SJSA1 (cell line): ENCODE data around the gene ITGA11. TPM values are rescaled to one million over a fixed set of nuclear protein-coding genes. Genes with fewer than 3 reads are reported as not detected.

Experiments
- DNase-seq, 2 experiments: peaks; one replicate each; pipeline ENCODE4 v3.0.0-alpha.2; 2015 to 2020; ENCODE audit warnings: low spot score in 2 of 2, low read depth in 1 of 2
- H3K27ac ChIP-seq: fragments of 250-450 bp; sonication (Bioruptor Pico); 2 replicates; pipeline ENCODE4 v1.5.1; 2020; ENCODE audit warnings: mild to moderate bottlenecking, moderate library complexity
- H3K27me3 ChIP-seq: fragments of 250-450 bp; sonication (Bioruptor Pico); replicated peaks from 2 replicates; pipeline ENCODE4 v1.5.1; 2020; ENCODE audit warnings: mild to moderate bottlenecking, moderate library complexity
- H3K36me3 ChIP-seq: fragments of 250-450 bp; sonication (Bioruptor Pico); 2 replicates; pipeline ENCODE4 v1.5.1; 2020; ENCODE audit warnings: mild to moderate bottlenecking
- H3K4me1 ChIP-seq: fragments of 250-450 bp; sonication (Bioruptor Pico); replicated peaks from 2 replicates; pipeline ENCODE4 v1.6.1; 2021; ENCODE audit warnings: mild to moderate bottlenecking
- H3K4me3 ChIP-seq: fragments of 250-450 bp; sonication (Bioruptor Pico); 2 replicates; pipeline ENCODE4 v1.5.1; 2020; ENCODE audit warnings: mild to moderate bottlenecking
- H3K9me3 ChIP-seq: fragments of 250-450 bp; sonication (Bioruptor Pico); replicated peaks from 2 replicates; pipeline ENCODE4 v1.5.1; 2020; ENCODE audit warnings: mild to moderate bottlenecking
- total RNA-seq: library from RNA; depleted of rRNA; stranded (reverse); fragments of >200 nt; shearing (Covaris generic); gene quantifications from 2 replicates; pipeline ENCODE4 v1.2.3, GENCODE V29; 2014

ITGA11 gene
- total RNA-seq, 1 experiment from 2014 or later = 0.34 TPM

GRCh38 chr15:68379759-68380290, 52.1 kb downstream of the ITGA11 start:
- peak in 1 of 2 experiments; percentile 21 for DNase-seq
- H3K4me1 ChIP-seq = peaks cover 19% of the 10 kb centered on the region
- no peak overlapping the region for H3K4me3 ChIP-seq
- H3K36me3 ChIP-seq = no peaks in the 10 kb centered on the region
- H3K27ac ChIP-seq = no peak overlapping the region
- no peaks in the 10 kb centered on the region for H3K27me3 ChIP-seq
- no peaks in the 10 kb centered on the region for H3K9me3 ChIP-seq

DNA sequence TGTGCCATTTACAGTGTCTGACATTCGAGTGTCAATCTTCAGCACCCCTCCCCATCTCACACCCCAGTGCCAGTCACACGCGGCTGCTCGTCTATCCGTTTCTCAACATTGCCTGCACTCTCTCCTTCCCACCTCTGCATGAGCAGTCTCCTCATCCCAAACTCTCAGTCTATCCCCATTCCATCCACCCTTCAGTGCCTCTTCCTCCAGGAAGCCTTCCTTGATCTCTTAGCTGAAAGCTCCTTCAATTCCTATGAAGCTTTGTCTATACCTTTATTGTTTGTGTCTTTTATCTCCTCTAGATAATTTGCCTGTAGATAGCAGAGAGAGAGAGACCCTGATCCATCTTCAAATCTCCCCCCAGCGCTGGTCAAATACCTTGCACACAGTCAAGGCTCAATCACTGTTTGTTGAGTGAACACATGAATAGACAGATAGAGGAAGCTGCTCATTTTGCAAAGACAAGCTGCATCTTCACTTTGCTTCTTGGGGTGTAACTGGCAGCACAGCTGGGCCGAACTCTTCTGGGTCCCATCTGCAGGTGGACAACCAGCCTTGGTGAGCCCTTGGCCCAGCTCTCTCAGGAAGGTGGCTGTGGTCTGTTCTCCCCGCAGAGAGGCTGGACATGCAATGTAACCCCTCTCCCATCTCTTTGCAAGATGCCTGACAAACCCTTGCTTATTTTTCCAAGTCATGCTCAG, 52.8 kb downstream of the ITGA11 start:
- peaks cover 13% of the 10 kb centered on the region for H3K4me1 ChIP-seq
- DNase-seq = peak in 1 of 2 experiments; percentile 25
- H3K9me3 ChIP-seq = no peaks in the 10 kb centered on the region
- no peaks in the 10 kb centered on the region for H3K27me3 ChIP-seq
- no peak overlapping the region for H3K27ac ChIP-seq
- no peaks in the 10 kb centered on the region for H3K36me3 ChIP-seq
- H3K4me3 ChIP-seq = no peak overlapping the region

DNA sequence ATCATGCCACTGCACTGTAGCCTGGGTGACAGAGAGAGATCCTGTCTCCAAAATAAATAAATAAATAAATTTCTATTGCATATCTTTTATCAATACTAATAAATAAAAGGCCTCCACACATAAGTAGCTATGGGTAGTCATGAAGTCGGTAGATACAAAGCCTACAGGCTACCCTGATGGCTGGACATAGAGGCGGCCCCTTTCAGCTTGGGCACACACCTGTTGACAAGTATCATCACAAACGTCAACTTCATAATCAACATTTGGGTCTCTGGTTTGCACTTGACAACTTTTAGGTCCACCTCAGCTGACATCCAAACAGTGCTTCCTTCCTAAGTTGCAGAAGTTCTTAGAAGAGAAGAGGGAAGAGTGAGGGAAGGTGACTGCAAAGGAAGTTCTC, 53.4 kb downstream of the ITGA11 start:
- H3K9me3 ChIP-seq = no peaks in the 10 kb centered on the region

GRCh38 chr15:68377766-68378165, 54.2 kb downstream of the ITGA11 start:
- H3K27me3 ChIP-seq = no peaks in the 10 kb centered on the region

More for the DNA sequence above, 53.4 kb downstream of the ITGA11 start:
- peaks cover 7% of the 10 kb centered on the region for H3K4me1 ChIP-seq
- no peak overlapping the region for H3K27ac ChIP-seq
- H3K4me3 ChIP-seq = no peak overlapping the region
- no peaks in the 10 kb centered on the region for H3K27me3 ChIP-seq
- DNase-seq = peak in 1 of 2 experiments; percentile 6
- no peaks in the 10 kb centered on the region for H3K36me3 ChIP-seq

GRCh38 chr15:68376447-68377060, 55.4 kb downstream of the ITGA11 start:
- no peak overlapping the region for H3K4me3 ChIP-seq
- H3K27ac ChIP-seq = no peak overlapping the region
- peak in 1 of 2 experiments; percentile 27 for DNase-seq
- no peaks in the 10 kb centered on the region for H3K4me1 ChIP-seq
- no peaks in the 10 kb centered on the region for H3K27me3 ChIP-seq
- no peaks in the 10 kb centered on the region for H3K9me3 ChIP-seq
- no peaks in the 10 kb centered on the region for H3K36me3 ChIP-seq

More at GRCh38 chr15:68377766-68378165, 54.2 kb downstream of the ITGA11 start:
- H3K9me3 ChIP-seq = no peaks in the 10 kb centered on the region
- H3K36me3 ChIP-seq = no peaks in the 10 kb centered on the region
- H3K4me3 ChIP-seq = no peak overlapping the region
- H3K4me1 ChIP-seq = peaks cover 4% of the 10 kb centered on the region; the same call in 1 of the 2 replicates
- peak in 1 of 2 experiments; percentile 20 for DNase-seq
- no peak overlapping the region for H3K27ac ChIP-seq

GRCh38 chr15:68375716-68376220, 56.2 kb downstream of the ITGA11 start:
- peak in 1 of 2 experiments; percentile 21 for DNase-seq
- Histone ChIP-seq H3K4me1 (no peaks in the 10 kb centered on the region), H3K36me3 (no peaks in the 10 kb centered on the region), H3K9me3 (no peaks in the 10 kb centered on the region), H3K27ac (no peak overlapping the region), H3K4me3 (no peak overlapping the region), H3K27me3 (no peaks in the 10 kb centered on the region)

DNA sequence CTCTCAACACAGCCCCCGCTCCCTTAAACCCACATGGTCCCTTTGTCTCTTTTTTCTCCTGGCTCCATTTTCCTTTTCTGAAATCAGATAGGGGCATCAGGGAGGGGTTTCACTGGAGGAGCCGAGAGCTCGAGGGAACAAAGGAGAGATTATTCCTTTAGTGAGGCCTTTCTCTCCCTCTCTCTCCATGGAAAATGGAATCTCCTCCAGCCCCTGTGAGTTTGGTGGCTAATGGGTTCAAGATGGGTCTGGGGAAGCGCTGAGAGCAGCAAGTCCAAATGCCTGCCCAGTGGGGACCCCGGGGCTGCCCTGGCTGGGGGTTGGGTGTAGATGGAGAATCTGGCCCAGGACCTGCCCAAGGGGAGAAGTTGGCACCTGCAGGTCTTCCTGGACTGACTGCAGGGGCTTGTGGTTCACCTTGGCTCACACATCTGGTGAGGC, 56.8 kb downstream of the ITGA11 start:
- H3K4me3 ChIP-seq = no peak overlapping the region
- H3K9me3 ChIP-seq = no peaks in the 10 kb centered on the region
- no peak overlapping the region for H3K27ac ChIP-seq
- no peaks in the 10 kb centered on the region for H3K27me3 ChIP-seq
- H3K4me1 ChIP-seq = no peaks in the 10 kb centered on the region
- peak in 1 of 2 experiments; percentile 24 for DNase-seq
- H3K36me3 ChIP-seq = no peaks in the 10 kb centered on the region

- peak in 1 of 2 experiments; percentile 37 for DNase-seq
- Histone ChIP-seq H3K4me3 (no peak overlapping the region), H3K27ac (no peak overlapping the region), H3K9me3 (no peaks in the 10 kb centered on the region), H3K36me3 (no peaks in the 10 kb centered on the region), H3K27me3 (no peaks in the 10 kb centered on the region), H3K4me1 (no peaks in the 10 kb centered on the region)
These were observed 57.7 kb downstream of the ITGA11 start for GRCh38 chr15:68374168-68374745.

DNA sequence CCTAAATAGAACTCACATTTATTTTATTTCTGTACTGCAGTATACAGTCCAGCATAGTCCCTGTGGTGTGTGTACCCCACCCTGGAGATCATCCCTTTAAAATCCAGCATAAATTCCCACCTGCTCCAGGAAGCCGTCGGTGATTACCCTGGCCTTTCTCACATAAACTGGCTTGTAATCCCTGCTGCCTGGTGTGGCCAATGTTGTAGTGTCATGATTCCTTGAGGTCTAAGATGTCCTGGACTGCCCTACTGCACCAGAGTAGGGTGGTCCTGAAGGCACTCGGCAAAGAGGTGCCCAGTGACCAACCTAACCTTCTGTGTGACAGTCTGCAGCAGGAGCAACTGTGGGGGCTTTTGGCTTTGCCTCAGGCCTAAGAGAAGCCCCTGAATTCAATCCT, 58.9 kb downstream of the ITGA11 start:
- H3K9me3 ChIP-seq = no peaks in the 10 kb centered on the region
- no peak overlapping the region for H3K27ac ChIP-seq
- no peaks in the 10 kb centered on the region for H3K4me1 ChIP-seq
- H3K4me3 ChIP-seq = no peak overlapping the region
- no peaks in the 10 kb centered on the region for H3K36me3 ChIP-seq
- no peaks in the 10 kb centered on the region for H3K27me3 ChIP-seq
- DNase-seq = peak in 1 of 2 experiments; percentile 9

DNA sequence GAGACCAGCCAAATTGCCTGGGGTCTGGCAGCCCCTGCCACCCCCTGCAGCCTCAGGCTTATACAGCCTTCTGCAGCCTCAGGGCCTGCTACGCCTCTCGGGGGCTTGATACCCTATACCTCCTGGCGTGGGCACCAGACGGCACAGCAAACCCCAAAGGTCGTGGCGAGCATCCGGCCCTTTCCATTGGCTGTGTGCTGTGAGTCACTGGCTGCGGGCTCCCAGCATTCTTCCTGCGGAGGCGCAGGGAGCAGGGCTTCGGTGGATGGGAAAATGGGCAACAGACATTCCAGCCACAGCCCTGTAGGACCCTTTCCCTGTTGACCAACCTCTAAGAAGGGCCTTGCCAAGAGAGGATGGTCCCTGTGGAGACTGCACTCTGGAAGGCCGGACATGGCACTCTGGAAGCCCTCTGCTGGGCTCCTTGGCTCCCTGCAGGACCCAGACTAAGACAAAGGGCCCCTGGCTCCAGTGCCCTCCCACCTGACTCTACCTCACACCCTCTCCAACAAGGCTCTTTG, 59.6 kb downstream of the ITGA11 start:
- Histone ChIP-seq H3K36me3 (no peaks in the 10 kb centered on the region), H3K9me3 (no peaks in the 10 kb centered on the region), H3K4me1 (no peaks in the 10 kb centered on the region), H3K27me3 (no peaks in the 10 kb centered on the region), H3K4me3 (no peak overlapping the region), H3K27ac (no peak overlapping the region)
- DNase-seq = peak; percentile 22 to 53

DNA sequence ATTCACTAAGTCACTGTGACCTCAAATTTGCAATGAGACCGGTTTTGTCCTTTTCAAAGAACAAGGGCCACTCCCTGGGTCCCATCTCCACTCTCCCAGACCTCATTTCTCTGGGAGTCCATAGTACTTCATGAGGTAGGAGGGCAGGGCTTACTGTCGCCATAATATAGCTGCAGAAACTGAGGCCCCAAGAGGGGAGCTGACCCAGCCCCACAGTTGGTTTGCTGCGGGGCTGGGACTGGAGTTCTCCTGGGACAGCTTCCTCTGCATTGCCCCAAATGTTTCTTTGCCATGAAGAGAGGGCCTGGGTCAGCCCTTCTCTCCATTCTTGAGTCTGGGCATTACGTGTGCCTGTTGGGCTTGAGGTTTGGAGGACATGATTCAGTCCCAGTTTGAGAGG, 60.1 kb downstream of the ITGA11 start:
- H3K4me1 ChIP-seq = no peaks in the 10 kb centered on the region
- H3K27me3 ChIP-seq = no peaks in the 10 kb centered on the region
- H3K4me3 ChIP-seq = no peak overlapping the region
- H3K36me3 ChIP-seq = no peaks in the 10 kb centered on the region
- DNase-seq = no peak
- H3K9me3 ChIP-seq = no peaks in the 10 kb centered on the region
- H3K27ac ChIP-seq = no peak overlapping the region

- no peaks in the 10 kb centered on the region for H3K4me1 ChIP-seq
- H3K4me3 ChIP-seq = no peak overlapping the region
- no peaks in the 10 kb centered on the region for H3K9me3 ChIP-seq
- H3K36me3 ChIP-seq = no peaks in the 10 kb centered on the region
- H3K27me3 ChIP-seq = no peaks in the 10 kb centered on the region
- DNase-seq = no peak
- H3K27ac ChIP-seq = no peak overlapping the region
These were observed 60.8 kb downstream of the ITGA11 start for GRCh38 chr15:68371160-68371559.

DNA sequence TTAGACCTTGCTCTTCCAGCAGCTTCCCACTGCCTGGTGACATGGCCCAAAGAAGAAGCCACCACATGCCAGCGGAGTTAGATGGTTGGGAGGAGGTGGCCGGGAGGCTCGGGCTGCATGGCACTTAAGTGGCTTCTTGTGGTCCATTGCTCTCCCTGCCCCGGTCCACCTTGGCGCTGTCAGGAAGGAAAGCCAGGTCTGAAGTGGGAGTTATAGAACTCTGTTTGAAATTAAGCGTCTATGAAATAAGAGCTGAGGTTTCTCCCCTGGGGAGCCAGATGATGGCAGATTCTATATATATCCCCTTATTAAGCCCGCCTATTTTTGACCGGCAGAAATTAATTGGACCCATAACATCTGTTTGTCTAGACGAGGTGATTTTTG, 61.2 kb downstream of the ITGA11 start:
- H3K4me3 ChIP-seq = no peak overlapping the region
- H3K9me3 ChIP-seq = no peaks in the 10 kb centered on the region
- H3K4me1 ChIP-seq = no peaks in the 10 kb centered on the region
- no peaks in the 10 kb centered on the region for H3K27me3 ChIP-seq
- no peak overlapping the region for H3K27ac ChIP-seq
- DNase-seq = no peak
- no peaks in the 10 kb centered on the region for H3K36me3 ChIP-seq
